CD4-positive, alpha-beta T cell treated with Interferon alpha-2 for 1 hour (primary cell): ENCODE results near the gene SEMA3D.

Experiments
- DNase-seq, 2 donors: peaks; one replicate each; pipeline ENCODE4 v3.0.0-alpha.2; 2020 to 2022

The SEMA3D gene

DNA sequence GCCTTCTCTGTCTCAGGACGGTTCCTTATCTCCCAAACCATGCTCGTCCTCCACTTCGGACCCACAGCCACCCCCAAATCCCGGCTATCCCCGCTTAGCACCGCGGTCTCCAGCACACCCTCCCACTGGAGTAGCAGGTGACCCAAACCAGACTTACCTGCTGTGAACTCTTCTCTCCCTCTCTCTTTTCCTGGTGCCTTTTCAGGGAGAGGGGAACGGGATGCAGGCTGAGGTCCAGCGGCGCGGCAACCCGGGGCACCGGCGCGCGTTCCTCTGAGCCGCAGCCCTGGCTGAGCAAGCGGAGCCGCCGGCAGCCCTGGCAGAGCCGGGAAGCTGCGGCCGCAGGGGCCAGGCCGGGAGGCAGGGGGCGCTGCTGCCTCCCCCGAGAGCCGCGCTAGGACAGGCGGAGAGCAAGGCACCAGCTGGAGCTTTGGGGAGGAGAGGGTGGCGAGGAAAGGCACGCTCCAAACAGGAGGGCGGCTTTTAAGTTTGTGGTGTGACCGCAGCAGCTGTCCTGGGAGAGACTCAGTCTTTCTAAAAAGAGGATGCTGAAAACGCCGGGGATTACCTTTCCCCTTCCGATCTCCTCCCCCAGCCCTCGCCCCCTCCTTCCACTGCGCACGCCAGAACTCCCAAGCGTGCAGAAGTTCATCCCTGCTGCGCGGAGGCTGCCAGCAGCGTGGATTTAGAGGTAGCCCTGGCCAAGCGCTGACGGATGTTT lies at the start of gene SEMA3D:
Gene SEMA3D (minus strand): TSS at position 536 of the 721 bp plus-strand sequence. CDS start 65,165 bp downstream, outside the sequence.
- peak in 1 of 2 donors; percentile 38 for DNase-seq

DNA sequence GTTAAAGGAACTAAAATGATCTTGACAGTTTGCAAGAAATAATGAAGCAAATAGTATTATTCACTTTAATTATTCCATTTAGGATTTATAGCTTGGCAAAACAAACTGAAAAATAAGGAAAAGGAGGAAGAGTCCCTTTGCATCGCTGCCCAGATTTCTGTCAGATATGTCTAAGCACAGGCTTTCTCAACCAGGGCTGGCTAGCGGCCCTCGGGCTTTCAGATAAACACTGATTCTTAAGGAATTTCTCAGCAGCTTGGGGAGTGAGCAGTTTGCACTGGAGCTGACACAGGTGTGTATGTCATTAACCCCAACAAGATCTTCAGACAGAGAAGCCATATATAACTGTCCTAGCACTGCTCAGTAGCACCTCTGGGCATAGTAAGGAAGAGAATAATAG lies 47.9 kb upstream of the SEMA3D start:
- DNase-seq = no peak

DNA sequence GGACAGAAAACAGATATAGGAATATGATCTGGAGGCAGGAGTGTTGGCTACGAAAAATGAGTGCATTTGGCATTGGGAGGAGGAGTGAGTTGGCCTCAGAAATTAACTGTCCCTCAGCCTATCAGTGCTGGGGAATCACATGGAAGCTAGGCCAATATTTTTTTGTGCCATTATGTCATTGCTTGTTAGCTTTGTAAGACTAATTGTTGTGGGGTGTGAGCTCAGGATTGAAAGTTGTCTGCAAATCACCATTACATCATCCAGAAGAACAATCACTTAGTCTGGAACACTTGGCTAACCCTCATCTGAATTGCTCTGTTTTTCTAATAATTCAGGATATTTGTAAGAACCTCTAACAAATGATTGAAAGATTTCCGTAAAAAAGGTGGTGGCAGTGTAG lies 45.2 kb upstream of the SEMA3D start:
- DNase-seq = no peak

DNA sequence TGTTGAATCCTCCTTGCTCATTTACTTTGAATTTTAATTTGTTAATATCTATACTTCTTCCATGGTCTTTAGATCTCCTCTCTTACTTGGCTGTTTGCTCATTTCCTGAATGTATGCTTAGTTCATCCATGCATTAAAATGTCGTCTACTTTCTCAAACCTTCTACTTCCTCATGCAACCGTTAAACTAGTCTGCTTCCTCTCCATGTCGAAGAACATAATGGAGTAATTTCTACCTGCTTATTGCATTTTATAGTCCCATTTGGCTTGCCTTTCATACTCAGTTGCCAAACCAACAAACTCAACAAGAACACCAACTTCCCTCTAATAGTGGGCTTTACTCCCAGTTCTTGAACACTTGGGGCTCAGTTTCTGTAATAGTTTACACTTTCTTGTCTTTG lies 43.8 kb upstream of the SEMA3D start:
- no peak for DNase-seq

DNA sequence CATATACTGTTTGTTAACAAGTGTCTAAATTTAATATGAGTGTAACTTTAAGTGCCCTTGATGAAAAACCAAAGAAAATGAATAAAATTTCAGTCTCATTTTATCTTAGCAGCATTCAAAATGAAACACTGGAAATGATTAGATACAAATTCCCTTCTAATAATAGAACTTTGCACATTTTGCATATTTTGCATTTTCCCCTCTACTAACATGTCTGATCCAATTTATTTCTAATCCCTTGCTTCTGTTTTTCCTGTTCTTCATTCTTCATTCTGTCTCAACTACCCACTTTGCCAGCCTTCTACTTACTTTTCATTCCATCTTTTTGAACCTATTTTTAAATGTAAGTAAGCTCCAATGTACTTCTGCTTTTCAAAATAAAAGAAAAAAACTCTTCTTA lies 42.7 kb upstream of the SEMA3D start:
- no peak for DNase-seq

DNA sequence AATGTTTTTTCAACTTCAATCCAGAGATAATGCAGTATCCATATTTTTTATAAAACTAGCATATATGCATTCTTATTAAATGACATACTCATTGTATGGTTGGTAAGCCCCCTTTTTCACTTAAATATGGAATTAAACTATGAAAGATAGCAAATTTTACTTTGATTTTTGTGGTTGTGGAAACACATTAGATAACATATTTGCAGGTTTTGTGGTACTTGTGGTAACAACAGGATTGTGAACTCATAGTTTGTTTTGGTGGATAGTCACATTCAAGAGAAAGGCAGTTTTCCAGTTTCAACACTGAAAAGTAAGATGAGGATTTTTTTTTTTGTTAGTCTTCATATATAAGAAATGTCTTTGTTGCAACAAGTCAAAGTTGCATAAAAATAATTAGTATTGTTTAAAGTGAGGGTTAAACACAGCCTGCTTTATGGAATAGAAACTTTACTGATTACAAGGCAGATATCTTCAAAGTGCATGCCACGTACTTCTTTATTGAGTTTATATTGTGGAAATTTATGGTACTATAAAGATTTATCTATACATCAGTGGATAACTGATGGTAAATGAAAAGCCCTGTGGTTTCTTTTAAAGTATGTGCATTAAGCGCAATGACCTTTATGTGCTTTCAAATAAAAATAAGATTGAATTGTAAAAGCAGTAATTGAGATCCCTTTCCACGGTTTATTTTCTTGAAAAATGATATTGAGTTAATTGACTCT lies 39.7 kb upstream of the SEMA3D start:
- DNase-seq = no peak

DNA sequence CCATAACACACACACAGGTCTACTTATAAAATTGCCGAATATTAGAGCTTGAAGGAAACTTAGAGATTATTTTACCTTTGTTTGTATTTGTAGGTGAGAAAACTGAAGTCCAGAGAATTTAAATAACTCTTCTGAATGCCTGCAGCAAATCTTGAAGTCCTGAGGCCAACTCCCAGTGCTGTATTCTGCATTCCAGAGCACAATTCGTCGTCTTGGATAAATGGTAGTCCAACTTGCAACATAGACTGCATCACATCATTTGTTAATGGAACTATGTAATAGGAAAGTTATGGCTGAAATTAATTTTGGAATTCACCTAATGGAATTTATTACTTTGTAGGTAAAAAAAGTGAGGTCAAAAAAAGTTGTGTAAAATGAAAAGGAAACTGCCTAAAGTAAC lies 37.3 kb upstream of the SEMA3D start:
- no peak for DNase-seq

DNA sequence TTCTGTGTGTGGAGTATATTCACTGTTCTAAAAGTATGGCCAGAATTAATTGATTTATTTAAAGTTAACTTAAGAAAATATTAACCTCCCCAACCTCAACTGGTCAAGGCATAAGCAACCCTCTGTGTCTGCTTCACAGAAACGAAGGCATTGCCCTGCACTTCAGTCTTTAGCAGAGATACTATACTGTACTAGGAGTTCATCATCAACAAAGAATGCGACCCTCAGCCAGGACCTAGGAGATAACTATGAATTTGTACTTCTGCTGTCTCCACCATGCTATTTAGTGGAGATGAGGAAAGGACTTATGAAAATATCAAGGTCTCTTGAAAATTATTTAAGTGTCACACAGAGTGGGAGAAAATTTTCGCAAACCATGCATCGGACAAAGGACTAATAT lies 35.7 kb upstream of the SEMA3D start:
- no peak for DNase-seq

DNA sequence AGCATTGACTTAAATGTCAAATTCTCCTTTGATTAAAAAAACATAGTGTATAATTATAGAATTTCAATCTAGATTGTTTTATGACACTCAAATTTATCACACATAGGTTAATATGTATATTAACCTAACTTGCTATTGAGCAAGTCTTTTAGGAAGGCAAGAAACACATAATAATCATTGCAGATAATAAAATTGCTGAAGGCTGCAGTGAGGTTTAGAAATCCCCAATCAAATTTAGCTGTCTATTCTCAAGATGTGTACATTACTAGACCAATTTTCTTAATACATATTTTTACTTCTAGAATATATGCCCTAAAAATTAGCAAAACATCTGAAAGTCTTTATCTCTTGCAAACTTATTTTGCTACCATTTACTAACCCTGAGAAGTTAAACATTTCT lies 34.9 kb upstream of the SEMA3D start:
- no peak for DNase-seq

DNA sequence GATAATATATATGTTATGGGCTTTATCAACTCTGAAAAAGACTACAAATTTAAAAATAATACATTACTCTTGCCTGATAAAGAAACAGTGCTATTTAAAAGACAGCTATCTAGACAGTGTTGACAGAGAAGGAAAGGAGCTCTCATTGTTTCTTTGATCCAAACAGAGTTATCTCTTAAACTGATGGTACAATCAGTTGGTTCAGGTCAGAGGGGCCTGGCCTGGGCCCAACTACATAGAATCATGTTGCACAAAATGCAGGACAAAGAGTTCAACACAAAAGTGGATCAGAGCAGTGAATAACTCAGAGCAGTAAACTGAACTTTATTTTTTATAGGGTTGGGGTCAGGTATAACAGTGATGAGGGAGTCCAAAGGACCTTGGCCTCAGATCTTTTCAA lies 33.8 kb upstream of the SEMA3D start:
- no peak for DNase-seq

DNA sequence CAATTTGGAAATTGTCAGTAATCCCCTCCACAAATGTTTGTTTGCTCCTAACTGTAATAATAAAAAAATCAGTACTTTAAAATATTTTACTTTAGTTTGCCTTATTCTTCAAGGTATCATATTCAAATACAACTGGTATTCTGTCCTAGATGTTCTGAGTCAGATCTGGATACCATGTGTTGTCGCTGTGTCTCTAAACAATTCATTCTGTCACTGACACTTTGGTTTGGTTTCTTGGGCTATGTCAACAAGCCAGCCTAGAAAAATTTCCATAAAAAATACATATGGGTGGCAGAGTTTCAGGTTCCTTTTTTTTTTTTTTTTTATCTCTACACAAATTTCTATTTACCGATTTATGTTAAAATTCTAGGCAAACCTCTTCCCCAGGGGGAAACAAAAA lies 33.2 kb upstream of the SEMA3D start:
- no peak for DNase-seq

DNA sequence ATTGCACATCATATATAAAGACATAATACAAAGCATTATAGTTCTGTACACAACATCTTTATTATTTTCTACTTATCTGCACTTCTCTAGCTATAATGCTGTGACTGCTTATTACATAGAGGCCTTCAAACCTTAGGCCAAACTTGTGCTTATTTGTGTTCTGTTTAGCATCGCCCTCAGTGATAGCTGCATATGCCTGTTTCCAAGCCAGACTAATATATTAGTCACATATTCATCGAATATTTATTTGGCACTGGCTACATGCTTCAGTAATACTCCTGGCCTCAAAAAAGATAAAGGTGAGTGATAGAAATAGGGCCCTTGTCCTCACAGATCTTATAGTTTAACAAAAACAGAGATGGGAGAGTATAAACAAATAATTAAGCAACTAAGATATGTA lies 30.2 kb upstream of the SEMA3D start:
- no peak for DNase-seq

DNA sequence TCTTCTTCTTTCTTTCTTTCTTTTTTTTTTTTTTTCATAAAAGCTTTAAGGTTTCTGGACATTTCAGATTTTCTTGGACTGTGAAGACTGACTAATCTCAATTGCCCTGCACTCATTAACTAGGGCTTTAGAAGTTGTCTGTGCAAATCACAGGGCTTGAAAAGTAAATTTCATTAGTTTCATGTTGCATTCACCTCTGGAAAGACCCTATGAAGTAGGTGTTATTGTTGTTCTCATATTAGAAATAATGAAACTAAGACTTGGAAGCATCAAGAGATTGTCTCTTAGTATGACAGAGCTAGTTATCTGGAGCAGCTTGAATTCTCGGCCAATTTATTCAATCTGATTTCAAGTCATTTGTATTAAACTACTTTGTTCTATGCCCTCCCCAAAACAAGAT lies 28.2 kb upstream of the SEMA3D start:
- no peak for DNase-seq

DNA sequence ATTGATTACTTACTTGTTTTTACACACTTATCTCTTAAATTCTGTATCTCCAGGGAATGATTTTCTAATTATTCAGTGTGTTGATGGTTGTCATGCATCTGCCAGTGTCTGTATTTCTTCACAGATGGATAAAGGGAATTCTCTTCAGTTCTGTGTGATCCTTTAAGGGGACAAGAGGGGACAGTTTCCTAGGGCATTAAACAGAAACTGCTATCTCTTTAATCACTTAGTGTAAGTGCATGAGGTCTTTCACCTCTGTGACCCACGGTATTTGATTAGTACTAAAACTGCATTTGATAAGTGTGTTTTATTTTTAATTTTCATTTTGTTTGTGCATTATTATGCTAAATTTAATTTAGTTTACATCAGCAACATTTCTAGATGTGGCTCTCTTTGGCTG lies 26.6 kb upstream of the SEMA3D start:
- DNase-seq = no peak

DNA sequence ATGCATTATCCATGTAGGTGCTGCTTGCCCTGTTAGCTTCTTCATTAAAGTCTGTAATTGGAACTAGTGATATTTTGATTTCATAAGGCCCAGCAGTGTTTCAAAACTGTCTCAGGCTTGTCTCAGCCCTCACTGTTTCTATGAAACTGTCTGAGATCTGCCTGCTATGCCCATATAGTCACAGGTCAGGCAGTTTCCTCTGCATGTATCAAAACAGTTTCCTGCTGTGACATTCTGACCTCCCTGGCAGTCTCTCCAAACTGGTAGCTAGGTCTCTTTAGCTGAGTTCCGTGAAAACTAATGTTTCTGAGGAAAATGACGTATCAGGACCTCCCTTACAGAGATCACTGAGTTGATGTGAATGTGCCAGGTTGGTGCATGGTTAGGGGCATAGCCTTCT lies 18.9 kb upstream of the SEMA3D start:
- no peak for DNase-seq

DNA sequence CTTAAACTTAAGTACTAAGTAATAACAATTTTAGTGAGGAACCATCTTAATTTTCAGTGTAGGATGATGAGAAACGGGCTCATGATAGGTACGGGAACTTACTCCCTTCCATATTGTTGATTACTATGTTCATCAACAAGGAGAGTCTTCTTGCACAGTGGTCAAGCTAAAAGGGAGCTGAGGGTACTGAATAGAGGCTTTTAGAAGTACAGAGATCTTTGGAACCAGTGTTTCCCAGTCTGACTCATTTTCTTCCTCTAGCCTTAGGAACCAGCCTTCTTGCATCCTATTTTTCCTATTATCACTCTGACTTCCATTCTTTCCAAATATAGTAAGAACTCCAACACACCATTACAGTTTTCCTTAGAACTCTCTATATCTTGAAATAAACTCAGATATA lies 17.6 kb upstream of the SEMA3D start:
- DNase-seq = no peak

DNA sequence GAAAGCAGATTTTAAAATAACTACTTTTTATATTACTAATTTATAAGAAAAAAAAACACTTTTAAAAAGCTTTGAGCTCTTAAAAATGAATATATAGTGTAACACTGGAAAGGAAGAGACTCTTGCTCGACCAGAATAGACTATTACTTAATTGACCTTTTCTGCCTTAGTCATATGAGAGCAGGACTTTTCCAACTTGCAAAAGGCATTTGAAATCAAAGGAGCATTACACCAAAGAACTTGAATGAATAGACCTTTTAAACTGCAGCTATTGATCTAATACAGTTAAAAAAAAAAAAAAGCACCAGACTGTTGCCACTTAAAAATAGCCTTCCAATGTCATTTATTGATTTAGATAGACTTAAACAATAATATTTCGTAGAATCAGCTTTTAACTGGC lies 17.2 kb upstream of the SEMA3D start:
- no peak for DNase-seq

DNA sequence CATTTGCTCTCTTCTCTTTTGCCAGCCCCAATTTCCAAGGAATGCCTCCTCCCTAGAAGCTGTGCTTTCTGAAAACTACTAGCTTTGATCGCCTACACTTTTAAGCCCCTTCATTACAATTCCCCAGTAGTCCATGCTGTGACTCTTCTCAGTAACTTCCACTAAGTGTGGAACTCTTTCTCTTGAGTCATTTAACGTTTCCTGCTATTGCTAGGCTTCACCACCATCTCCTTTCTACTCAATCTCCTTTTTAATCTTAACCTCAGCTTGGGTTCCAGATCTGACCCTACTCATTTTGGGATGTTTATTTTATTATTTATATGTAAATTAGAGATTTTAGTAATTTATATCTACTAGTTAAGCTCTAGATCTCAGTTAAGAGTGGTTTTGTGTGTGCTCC lies 14.4 kb upstream of the SEMA3D start:
- no peak for DNase-seq

DNA sequence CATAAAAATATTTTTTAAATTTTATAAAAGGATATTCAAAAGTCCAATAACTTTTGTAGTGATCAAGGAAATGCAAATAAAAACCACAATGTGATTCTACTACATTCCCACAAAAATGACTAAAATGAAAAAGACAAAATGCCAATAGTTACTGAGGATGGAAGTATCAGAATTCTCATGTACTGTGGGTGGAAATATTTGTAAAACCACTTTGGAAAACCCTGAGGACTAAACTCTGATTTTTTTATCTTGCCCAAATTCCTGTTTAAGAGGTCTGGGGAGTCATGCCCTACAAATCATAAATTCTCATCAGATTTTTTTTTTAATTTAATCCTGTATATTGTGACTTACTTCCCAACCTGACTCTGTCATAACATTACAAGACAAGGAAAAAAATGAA lies 9.8 kb upstream of the SEMA3D start:
- no peak for DNase-seq

DNA sequence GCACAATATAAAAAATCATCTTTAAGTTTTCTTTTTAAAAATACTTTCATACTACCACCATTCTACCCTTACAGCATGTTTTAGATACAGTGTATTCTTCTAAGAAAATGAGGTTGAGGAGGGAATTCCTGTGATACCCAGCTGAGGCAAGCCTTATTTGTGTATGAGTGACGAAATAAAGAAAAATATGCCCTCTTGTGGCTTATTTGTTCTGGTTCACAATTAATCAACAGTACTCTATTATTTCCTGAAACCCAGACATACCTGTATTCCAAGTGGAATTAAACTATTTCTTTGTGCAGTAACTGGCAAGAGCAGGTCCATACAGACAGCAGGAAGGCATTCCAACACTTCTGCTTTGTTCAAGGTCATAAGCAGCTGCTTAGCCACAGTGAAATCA lies 4.5 kb upstream of the SEMA3D start:
- no peak for DNase-seq

DNA sequence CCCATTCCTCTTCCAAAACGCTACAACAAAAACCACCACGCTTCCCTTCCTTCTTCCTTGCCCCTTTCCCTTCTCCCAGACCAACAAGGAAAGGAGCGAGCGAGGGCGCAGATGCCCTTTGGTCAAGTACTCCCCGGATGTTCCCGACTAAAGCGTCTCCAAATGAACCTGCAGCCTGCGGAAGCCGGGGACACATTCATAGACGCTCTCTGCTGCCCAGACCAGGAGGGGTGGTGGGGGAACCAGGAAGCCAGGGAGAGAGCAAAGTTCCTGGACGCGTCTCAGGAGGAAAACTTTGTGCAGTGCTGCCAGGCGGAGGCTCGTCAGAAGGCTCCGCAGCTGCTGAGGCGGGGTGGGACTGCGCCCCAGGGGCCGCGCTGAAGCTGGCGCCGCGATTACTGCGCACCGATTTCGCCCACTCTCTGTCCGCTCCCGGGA lies 754 bp downstream of the SEMA3D start:
- DNase-seq = no peak

DNA sequence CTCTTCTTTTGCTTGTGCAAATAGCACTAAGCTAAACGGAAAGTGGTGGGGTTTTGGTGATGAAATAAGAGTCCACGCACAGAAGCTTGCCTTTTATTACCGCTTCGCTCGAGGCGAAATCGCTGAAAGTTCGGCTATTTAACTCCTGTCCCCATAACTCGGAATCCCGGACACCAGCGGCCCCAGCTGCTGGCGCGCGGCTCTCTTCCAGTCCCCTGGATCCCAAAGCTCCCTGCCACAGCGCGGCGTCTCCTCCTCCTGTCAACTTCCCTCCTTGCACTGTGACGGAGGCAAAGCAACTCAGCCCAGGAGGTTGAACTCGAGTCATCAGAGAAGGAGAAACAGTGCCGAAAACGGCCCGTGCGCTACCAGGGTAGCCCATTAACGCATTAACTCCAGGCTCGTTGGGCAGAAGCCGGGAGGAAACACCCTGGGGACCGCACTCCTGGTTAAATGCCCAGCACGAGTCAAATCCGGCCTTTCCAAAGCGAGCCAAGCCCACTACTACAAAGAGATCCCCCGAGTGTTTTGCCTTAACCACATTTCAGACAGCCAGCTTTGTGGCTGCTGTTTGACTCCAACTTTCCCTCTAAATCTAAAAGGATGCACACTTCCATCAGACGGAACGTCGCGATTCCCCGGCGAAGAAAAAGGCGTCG lies 1.3 kb downstream of the SEMA3D start:
- no peak for DNase-seq

DNA sequence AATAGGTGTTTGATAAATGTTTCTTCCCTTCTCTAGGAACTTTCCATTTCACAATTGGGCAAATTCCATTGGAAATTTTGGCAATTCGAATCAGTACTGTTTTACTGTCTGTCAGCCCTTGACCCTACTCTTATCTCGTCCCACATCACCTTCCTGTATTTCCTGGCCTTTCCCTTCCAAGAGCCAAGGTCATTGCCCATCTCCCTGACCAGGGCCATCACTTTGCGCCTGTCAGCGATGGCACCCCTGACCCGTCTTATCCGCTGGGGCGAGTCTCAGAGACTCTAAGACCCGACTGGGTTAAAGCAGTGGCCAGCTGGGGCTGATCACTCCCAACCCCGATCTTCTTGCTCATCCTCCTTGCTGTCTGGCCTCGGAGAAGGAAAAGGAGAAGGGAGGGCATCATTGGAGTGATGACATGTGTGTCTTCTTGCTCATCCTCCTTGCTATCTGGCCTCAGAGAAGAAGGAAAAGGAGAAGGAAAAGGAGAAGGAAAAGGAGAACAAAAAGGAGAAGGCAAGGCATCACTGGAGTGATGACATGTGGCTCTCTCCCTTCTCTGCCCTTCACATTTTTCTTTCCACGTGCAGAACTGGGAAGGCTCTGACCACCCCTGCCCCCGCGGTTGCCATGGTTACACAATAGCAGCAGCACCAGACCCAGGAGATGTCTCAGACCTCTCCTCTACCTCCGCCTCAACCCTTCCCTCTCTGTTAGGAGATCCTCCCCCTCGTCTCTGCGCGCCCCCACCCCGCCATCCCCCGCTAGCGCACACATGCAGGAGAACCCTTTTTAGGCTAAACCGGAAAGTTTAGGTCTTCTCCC lies 2.0 kb downstream of the SEMA3D start:
- DNase-seq = no peak
